ENCODE data around the gene EPC2.
"Not testable (repeated sequence)": the region's sequence is repeated elsewhere in the genome, so short reads cannot be mapped to it uniquely, and the experiment has no call there.

Gene EPC2

GRCh38 chr2:148654435-148654834 lies 9.9 kb downstream of the EPC2 start:
- no peak for DNase-seq (ENCODE audit: low spot score)
- in situ Hi-C loops (cut with MboI; ENCODE audit: low sequenced_read_pairs, unreplicated experiment), result no loop called here
- TF ChIP-seq CTCF (IDR thresholded peaks at IDR 0.05; ENCODE audit: borderline replicate concordance, control extremely low read depth, extremely low read depth, insufficient read depth, missing control alignments), result no peak

GRCh38 chr2:148656516-148656915 lies 12.0 kb downstream of the EPC2 start:
- in situ Hi-C loops (cut with MboI; ENCODE audit: low sequenced_read_pairs, unreplicated experiment), result no loop called here
- DNase-seq (ENCODE audit: low spot score), result no peak
- no peak for TF ChIP-seq CTCF (IDR thresholded peaks at IDR 0.05; ENCODE audit: borderline replicate concordance, control extremely low read depth, extremely low read depth, insufficient read depth, missing control alignments)

GRCh38 chr2:148658807-148659722 lies 14.5 kb downstream of the EPC2 start:
- TF ChIP-seq CTCF (IDR thresholded peaks at IDR 0.05; ENCODE audit: borderline replicate concordance, control extremely low read depth, extremely low read depth, insufficient read depth, missing control alignments), result no peak
- in situ Hi-C loops (cut with MboI; ENCODE audit: low sequenced_read_pairs, unreplicated experiment), result no loop called here
- DNase-seq (ENCODE audit: low spot score), result peak; percentile 29

- no peak for DNase-seq (ENCODE audit: low spot score)
- no peak for TF ChIP-seq CTCF (IDR thresholded peaks at IDR 0.05; ENCODE audit: borderline replicate concordance, control extremely low read depth, extremely low read depth, insufficient read depth, missing control alignments)
- in situ Hi-C loops (cut with MboI; ENCODE audit: low sequenced_read_pairs, unreplicated experiment), result no loop called here
Measured at GRCh38 chr2:148660999-148661398, 16.4 kb downstream of the EPC2 start.

- in situ Hi-C loops (cut with MboI; ENCODE audit: low sequenced_read_pairs, unreplicated experiment); DNase-seq (ENCODE audit: low spot score): not testable (repeated sequence)
Measured at GRCh38 chr2:148662332-148662731, 17.8 kb downstream of the EPC2 start.

GRCh38 chr2:148664229-148664628 lies 19.7 kb downstream of the EPC2 start:
- no peak for TF ChIP-seq CTCF (IDR thresholded peaks at IDR 0.05; ENCODE audit: borderline replicate concordance, control extremely low read depth, extremely low read depth, insufficient read depth, missing control alignments)
- in situ Hi-C loops (cut with MboI; ENCODE audit: low sequenced_read_pairs, unreplicated experiment), result no loop called here
- no peak for DNase-seq (ENCODE audit: low spot score)

GRCh38 chr2:148666555-148666954 lies 22.0 kb downstream of the EPC2 start:
- in situ Hi-C loops (cut with MboI; ENCODE audit: low sequenced_read_pairs, unreplicated experiment), result no loop called here
- DNase-seq (ENCODE audit: low spot score), result no peak

More at GRCh38 chr2:148666555-148666954, 22.0 kb downstream of the EPC2 start:
- no peak for TF ChIP-seq CTCF (IDR thresholded peaks at IDR 0.05; ENCODE audit: borderline replicate concordance, control extremely low read depth, extremely low read depth, insufficient read depth, missing control alignments)

All from GM13976 (cell line).